Glutamatergic neuron (in vitro differentiated cells): ENCODE measurements around the gene RFPL1. TPM values are rescaled to one million over a fixed set of nuclear protein-coding genes. Genes with fewer than 3 reads are reported as not detected.
"Not testable (repeated sequence)": the region's sequence is repeated elsewhere in the genome, so short reads cannot be mapped to it uniquely, and the experiment has no call there.

Source experiments
- DNase-seq: peaks from one replicate; pipeline ENCODE4 v3.0.0; 2022
- H3K27ac Mint-ChIP-seq: one replicate; pipeline ENCODE4 v1.8.0; 2020; ENCODE audit warnings: mild to moderate bottlenecking, mixed read lengths, inconsistent platforms; ENCODE audit not compliant: unreplicated experiment
- H3K27me3 Mint-ChIP-seq: one replicate; pipeline ENCODE4 v1.8.0; 2020; ENCODE audit warnings: mild to moderate bottlenecking, moderate library complexity, mixed read lengths, inconsistent platforms; ENCODE audit not compliant: unreplicated experiment
- H3K36me3 Mint-ChIP-seq: one replicate; pipeline ENCODE4 v1.8.0; 2020; ENCODE audit warnings: mild to moderate bottlenecking, mixed read lengths, inconsistent platforms; ENCODE audit not compliant: unreplicated experiment
- H3K4me1 Mint-ChIP-seq: one replicate; pipeline ENCODE4 v1.8.0; 2020; ENCODE audit warnings: mild to moderate bottlenecking, low read depth, mixed read lengths, inconsistent platforms; ENCODE audit not compliant: unreplicated experiment
- H3K4me3 Mint-ChIP-seq: one replicate; pipeline ENCODE4 v1.8.0; 2020; ENCODE audit warnings: mild to moderate bottlenecking, mixed read lengths, inconsistent platforms; ENCODE audit not compliant: unreplicated experiment
- H3K9me3 Mint-ChIP-seq: one replicate; pipeline ENCODE4 v1.8.0; 2020; ENCODE audit warnings: mild to moderate bottlenecking, moderate library complexity, mixed read lengths, inconsistent platforms; ENCODE audit not compliant: unreplicated experiment
- long read RNA-seq: library from polyadenylated mRNA; unstranded; transcript quantifications from one replicate; pipeline ENCODE4 v2.0.0, GENCODE V29; 2020; ENCODE audit not compliant: unreplicated experiment
- total RNA-seq: library from RNA; stranded (reverse); fragmentation: NEBNext Ultra II Directional; extraction: Animal tissue kit (Norgen Biotek cat#: 25700); gene quantifications from one replicate; pipeline ENCODE4 v1.2.1, GENCODE V29; 2021; ENCODE audit not compliant: unreplicated experiment
- TF ChIP-seq, protein P1 (sequence below): fragments of 200-600 bp; sonication (generic); IDR thresholded peaks from one replicate; pipeline ENCODE4 v1.5.0; 2021; ENCODE audit not compliant: partially characterized antibody, unreplicated experiment

The RFPL1 gene
- not detected for total RNA-seq
- long read RNA-seq, partial matches to known transcripts, result 0 of 1 reads
- long read RNA-seq, other reads (novel, unspliced or antisense), result 1 of 1 reads

DNA sequence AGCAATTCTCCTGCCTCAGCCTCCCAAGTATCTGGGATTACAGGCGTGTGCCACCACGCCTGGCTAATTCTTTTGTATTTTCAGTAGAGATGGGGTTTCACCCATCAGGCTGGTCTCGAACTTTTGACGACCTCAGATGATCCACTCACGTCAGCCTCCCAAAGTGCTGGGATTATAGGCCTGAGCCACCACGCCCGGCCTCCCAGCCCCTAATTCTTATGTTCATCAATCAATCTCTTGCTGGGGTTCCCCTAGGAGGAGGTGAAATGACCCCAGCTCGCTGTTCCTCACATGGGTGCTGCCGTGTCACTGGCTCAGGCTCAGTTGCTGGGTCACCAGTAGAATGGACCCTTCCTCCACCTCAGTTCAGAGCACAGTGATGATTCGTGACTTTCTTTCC is at the start of gene RFPL1:
TSS of gene RFPL1 (plus strand) at position 301 of the 400 bp plus-strand sequence.
- H3K36me3 Mint-ChIP-seq, H3K27ac Mint-ChIP-seq, H3K9me3 Mint-ChIP-seq, H3K27me3 Mint-ChIP-seq, H3K4me1 Mint-ChIP-seq, H3K4me3 Mint-ChIP-seq, DNase-seq: not testable (repeated sequence)

DNA sequence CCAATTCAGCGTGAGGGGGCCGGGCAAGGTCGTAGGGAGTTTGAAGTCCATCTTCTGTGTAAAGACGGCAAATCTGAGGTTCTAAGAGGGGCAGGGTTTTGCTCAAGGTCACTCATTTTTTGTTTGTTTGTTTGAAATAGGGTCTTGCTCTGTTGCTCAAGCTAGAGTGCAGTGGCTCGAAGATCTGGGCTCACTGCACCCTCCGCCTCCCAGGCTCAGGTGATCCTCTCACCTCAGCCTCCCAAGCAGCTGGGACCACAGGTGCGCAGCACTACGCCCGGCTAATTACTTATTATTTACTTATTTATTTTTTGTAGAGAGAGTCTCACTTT is 49.7 kb upstream of the RFPL1 start:
- Mint-ChIP-seq H3K9me3 (no peaks in the 10 kb centered on the region), H3K4me1 (no peaks in the 10 kb centered on the region), H3K27ac (peak overlapping the region; percentile 48), H3K36me3 (no peaks in the 10 kb centered on the region), H3K4me3 (peak overlapping the region; percentile 90), H3K27me3 (peaks cover 1% of the 10 kb centered on the region)
- no peak for DNase-seq
- TF ChIP-seq, protein P1, sequence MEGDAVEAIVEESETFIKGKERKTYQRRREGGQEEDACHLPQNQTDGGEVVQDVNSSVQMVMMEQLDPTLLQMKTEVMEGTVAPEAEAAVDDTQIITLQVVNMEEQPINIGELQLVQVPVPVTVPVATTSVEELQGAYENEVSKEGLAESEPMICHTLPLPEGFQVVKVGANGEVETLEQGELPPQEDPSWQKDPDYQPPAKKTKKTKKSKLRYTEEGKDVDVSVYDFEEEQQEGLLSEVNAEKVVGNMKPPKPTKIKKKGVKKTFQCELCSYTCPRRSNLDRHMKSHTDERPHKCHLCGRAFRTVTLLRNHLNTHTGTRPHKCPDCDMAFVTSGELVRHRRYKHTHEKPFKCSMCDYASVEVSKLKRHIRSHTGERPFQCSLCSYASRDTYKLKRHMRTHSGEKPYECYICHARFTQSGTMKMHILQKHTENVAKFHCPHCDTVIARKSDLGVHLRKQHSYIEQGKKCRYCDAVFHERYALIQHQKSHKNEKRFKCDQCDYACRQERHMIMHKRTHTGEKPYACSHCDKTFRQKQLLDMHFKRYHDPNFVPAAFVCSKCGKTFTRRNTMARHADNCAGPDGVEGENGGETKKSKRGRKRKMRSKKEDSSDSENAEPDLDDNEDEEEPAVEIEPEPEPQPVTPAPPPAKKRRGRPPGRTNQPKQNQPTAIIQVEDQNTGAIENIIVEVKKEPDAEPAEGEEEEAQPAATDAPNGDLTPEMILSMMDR, result no peak

DNA sequence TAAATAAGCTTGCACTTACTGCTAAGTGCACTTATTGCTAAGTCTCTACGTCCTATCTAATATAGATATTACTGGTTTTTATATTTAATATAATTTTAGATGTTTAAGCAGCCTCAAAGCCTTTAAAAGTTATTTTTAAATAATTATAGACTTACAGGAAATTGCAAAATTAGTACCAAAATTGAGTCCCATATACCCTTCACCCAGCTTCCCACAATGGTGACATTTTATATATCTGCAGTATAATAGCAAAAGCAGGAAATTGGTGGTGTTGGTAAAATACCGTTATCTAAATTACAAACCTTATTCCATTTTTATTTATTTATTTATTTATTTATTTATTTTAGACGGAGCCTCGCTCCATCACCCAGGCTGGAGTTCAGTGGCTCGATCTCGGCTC is 48.1 kb upstream of the RFPL1 start:
- no peaks in the 10 kb centered on the region for H3K36me3 Mint-ChIP-seq

DNA sequence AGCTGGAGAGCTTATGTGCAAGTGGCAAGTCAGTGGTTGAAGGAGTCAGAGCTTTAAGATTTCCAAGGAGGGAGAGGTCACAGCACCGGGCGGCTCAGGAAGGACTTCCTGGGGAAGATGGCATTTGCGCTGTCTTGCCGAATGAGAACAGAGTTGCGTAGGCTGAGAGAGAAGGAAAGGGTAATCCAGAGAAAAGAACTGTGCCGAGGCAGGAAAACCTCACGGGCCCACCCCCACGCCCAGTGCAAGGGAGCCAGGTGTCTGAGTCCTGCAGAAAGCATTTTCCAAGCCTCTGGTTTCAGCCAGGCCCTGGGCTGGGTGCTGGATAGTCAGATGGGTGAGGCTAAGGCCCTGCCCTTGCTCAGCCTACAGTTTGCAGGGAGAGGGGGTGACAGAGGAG is 46.8 kb upstream of the RFPL1 start:
- Mint-ChIP-seq H3K27ac (no peak overlapping the region), H3K4me3 (no peak overlapping the region), H3K4me1 (peaks cover 2% of the 10 kb centered on the region), H3K27me3 (peaks cover 2% of the 10 kb centered on the region), H3K36me3 (no peaks in the 10 kb centered on the region), H3K9me3 (peaks cover 1% of the 10 kb centered on the region)
- no peak for DNase-seq
- TF ChIP-seq, protein P1, result no peak

More for the DNA sequence above, 48.1 kb upstream of the RFPL1 start:
- TF ChIP-seq, protein P1, result no peak
- Mint-ChIP-seq H3K4me3 (no peak overlapping the region), H3K4me1 (no peaks in the 10 kb centered on the region), H3K9me3 (no peaks in the 10 kb centered on the region), H3K27me3 (no peaks in the 10 kb centered on the region), H3K27ac (no peak overlapping the region)
- DNase-seq, result no peak

DNA sequence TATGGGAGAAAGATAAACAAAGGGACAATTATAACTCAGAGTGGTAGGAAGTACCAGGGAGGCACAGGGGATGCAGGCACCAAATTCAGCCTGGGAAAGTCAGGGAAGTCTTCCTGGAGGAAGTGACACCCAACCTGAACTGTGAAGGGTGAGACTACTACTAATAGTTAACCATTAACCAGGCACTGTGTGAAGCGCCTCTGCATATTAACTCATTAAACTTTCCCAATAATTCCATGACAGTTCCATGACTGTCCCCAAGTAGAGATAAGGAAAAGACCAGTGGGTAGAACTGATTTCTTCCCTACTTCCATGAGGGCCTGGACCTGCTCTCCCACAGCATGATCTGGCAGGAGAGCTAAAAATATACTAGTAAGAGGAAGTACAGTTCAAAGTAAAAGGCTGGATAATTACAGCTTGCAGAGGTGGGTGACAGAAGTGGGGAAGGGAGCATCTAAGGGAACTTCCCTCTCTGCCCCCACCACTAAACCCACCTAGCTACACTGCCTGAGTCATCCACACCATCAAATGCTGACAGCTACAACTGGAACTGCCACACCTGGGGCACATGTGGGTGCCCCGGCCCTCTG is 45.3 kb upstream of the RFPL1 start:
- TF ChIP-seq, protein P1, result no peak
- H3K9me3 Mint-ChIP-seq, result peaks cover 1% of the 10 kb centered on the region
- no peak overlapping the region for H3K27ac Mint-ChIP-seq
- no peak overlapping the region for H3K4me3 Mint-ChIP-seq
- peaks cover 2% of the 10 kb centered on the region for H3K27me3 Mint-ChIP-seq
- no peak for DNase-seq
- H3K4me1 Mint-ChIP-seq, result peaks cover 2% of the 10 kb centered on the region
- no peaks in the 10 kb centered on the region for H3K36me3 Mint-ChIP-seq
